HG02885 (cell line): ENCODE measurements around the gene HDAC9.
"Not testable (repeated sequence)": the region's sequence is repeated elsewhere in the genome, so short reads cannot be mapped to it uniquely, and the experiment has no call there.

Experiments
- ATAC-seq: cut with Tn5 transposase; IDR thresholded peaks from one replicate; pipeline ENCODE4 v1.9.1; 2021; ENCODE audit warnings: mild to moderate bottlenecking; ENCODE audit not compliant: unreplicated experiment, poor library complexity

Gene HDAC9

GRCh38 chr7:18693816-18694215, 198.3 kb downstream of the HDAC9 start:
- no peak for ATAC-seq

- ATAC-seq, result no peak
These were observed 198.9 kb downstream of the HDAC9 start for GRCh38 chr7:18694484-18694883.

GRCh38 chr7:18694911-18695310, 199.4 kb downstream of the HDAC9 start:
- no peak for ATAC-seq

GRCh38 chr7:18698258-18698734, 202.7 kb downstream of the HDAC9 start:
- ATAC-seq, result no peak

- ATAC-seq, result peak; percentile 67
These were observed 204.6 kb downstream of the HDAC9 start for GRCh38 chr7:18700147-18700546.

GRCh38 chr7:18702071-18702829, 206.7 kb downstream of the HDAC9 start:
- ATAC-seq, result no peak

GRCh38 chr7:18703685-18704084, 208.1 kb downstream of the HDAC9 start:
- no peak for ATAC-seq

GRCh38 chr7:18706670-18707069, 211.1 kb downstream of the HDAC9 start:
- no peak for ATAC-seq

- ATAC-seq, result no peak
These were observed 212.7 kb downstream of the HDAC9 start for GRCh38 chr7:18708204-18708603.

GRCh38 chr7:18715988-18716387, 220.4 kb downstream of the HDAC9 start:
- no peak for ATAC-seq

- no peak for ATAC-seq
These were observed 225.9 kb downstream of the HDAC9 start for GRCh38 chr7:18721429-18721828.

- no peak for ATAC-seq
These were observed 228.8 kb downstream of the HDAC9 start for GRCh38 chr7:18724318-18724717.

GRCh38 chr7:18727115-18727870, 231.7 kb downstream of the HDAC9 start:
- ATAC-seq, result no peak

- not testable (repeated sequence) for ATAC-seq
These were observed 240.5 kb downstream of the HDAC9 start for GRCh38 chr7:18736012-18736411.

- ATAC-seq, result no peak
These were observed 245.0 kb downstream of the HDAC9 start for GRCh38 chr7:18740579-18740988.

GRCh38 chr7:18753972-18754610, 258.5 kb downstream of the HDAC9 start:
- ATAC-seq, result no peak

- ATAC-seq, result no peak
These were observed 259.2 kb downstream of the HDAC9 start for GRCh38 chr7:18754766-18755165.

GRCh38 chr7:18755793-18756192, 260.2 kb downstream of the HDAC9 start:
- no peak for ATAC-seq

- no peak for ATAC-seq
These were observed 261.0 kb downstream of the HDAC9 start for GRCh38 chr7:18756378-18757050.

GRCh38 chr7:18760046-18760445, 264.5 kb downstream of the HDAC9 start:
- no peak for ATAC-seq
